Suppressor macrophage treated with lipopolysaccharide for 4 hours (primary cell): ENCODE data around the gene ADD1.

Source experiments
- DNase-seq: peaks from one replicate; pipeline ENCODE4 v3.0.0-alpha.2; 2020

Gene ADD1

GRCh38 chr4:2835978-2836377 is 7.7 kb upstream of the ADD1 start:
- no peak for DNase-seq

GRCh38 chr4:2836391-2836859 is 7.2 kb upstream of the ADD1 start:
- DNase-seq: no peak

- DNase-seq: no peak
Measured at GRCh38 chr4:2837110-2837903, 6.3 kb upstream of the ADD1 start.

GRCh38 chr4:2837904-2838496 is 5.6 kb upstream of the ADD1 start:
- DNase-seq: peak; percentile 63

GRCh38 chr4:2839060-2839459 is 4.6 kb upstream of the ADD1 start:
- DNase-seq: no peak

GRCh38 chr4:2842687-2843262 is 869 bp upstream of the ADD1 start:
- peak; percentile 40 for DNase-seq

- DNase-seq: peak; percentile 36
Measured at GRCh38 chr4:2843941-2844584, 419 bp downstream of the ADD1 start.

GRCh38 chr4:2846172-2846571 is 2.5 kb downstream of the ADD1 start:
- DNase-seq: no peak

GRCh38 chr4:2847302-2847871 is 3.7 kb downstream of the ADD1 start:
- no peak for DNase-seq

- no peak for DNase-seq
Measured at GRCh38 chr4:2848449-2848848, 4.8 kb downstream of the ADD1 start.

GRCh38 chr4:2849267-2850152 is 5.9 kb downstream of the ADD1 start:
- DNase-seq: no peak

- no peak for DNase-seq
Measured at GRCh38 chr4:2850966-2851798, 7.5 kb downstream of the ADD1 start.

GRCh38 chr4:2852481-2852921 is 8.9 kb downstream of the ADD1 start:
- DNase-seq: no peak

GRCh38 chr4:2855584-2855983 is 11.9 kb downstream of the ADD1 start:
- no peak for DNase-seq

- no peak for DNase-seq
Measured at GRCh38 chr4:2856266-2856665, 12.6 kb downstream of the ADD1 start.

GRCh38 chr4:2857349-2857927 is 13.8 kb downstream of the ADD1 start:
- no peak for DNase-seq

GRCh38 chr4:2858451-2859217 is 15.0 kb downstream of the ADD1 start:
- peak; percentile 22 for DNase-seq

- DNase-seq: peak; percentile 37
Measured at GRCh38 chr4:2859514-2859913, 15.9 kb downstream of the ADD1 start.

GRCh38 chr4:2860391-2861348 is 17.0 kb downstream of the ADD1 start:
- no peak for DNase-seq
